ENCODE measurements around the gene CABLES1.
A peak's percentile ranks its signal among the peaks of the same experiment; 100 is the strongest.
"Not testable (repeated sequence)": the region's sequence is repeated elsewhere in the genome, so short reads cannot be mapped to it uniquely, and the experiment has no call there.

CABLES1 gene

DNA sequence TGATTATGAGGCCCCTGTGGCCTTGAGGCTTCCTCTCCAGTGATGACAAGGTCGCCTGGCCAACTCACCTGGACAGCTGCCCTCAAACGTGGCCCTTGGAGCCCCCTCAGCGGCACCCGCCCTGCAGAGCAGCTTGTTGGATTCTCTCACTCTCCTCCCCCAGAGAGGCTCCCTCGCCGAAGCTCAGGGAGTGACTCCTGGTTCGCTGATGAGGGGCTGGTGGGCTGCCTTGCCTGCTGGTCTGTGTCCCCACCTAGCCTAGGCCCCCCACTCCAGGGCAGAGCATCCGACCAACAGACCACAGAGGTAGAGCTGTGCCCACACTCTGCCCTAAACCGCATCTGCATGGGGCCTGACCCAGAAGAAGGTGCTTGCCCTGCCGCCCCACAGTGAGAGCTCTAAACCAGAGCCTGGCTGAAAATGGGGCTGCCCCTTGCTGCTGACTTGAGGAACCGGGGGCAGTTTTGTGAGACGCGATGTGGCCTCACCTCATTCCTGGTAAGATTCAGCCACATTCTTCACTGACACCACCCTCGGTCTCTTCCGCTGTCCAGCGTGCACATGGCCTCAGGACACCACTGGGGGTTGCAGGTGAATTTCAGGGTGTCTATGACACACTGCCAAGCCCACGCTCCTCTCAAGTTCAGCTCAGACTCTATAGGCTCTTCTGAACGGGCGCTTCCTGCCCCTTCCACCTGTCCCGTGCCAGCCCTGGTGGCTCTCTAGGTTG lies 131.6 kb downstream of the CABLES1 start:
- no peak for DNase-seq
- peaks cover 15% of the 10 kb centered on the region in 2 donors for H3K4me1 Mint-ChIP-seq (ENCODE audit: low read depth in 2 of 2)
- H3K27me3 Mint-ChIP-seq: no peaks in the 10 kb centered on the region
- no peaks in the 10 kb centered on the region for H3K36me3 Mint-ChIP-seq (ENCODE audit: insufficient read depth)
- peaks cover 9% of the 10 kb centered on the region in 2 donors for H3K9me3 Mint-ChIP-seq
- H3K27ac Mint-ChIP-seq: peak overlapping the region in 1 of 2 donors; percentile 79
- peak overlapping the region in 1 of 2 donors; percentile 4 for H3K4me3 Mint-ChIP-seq
- ATAC-seq (replicated peaks): no peak

GRCh38 chr18:23267447-23267776 lies 132.1 kb downstream of the CABLES1 start:
- peak overlapping the region in 1 of 2 donors; percentile 4 for H3K4me3 Mint-ChIP-seq
- peaks cover 9% of the 10 kb centered on the region in 2 donors for H3K9me3 Mint-ChIP-seq
- peak overlapping the region in 1 of 2 donors; percentile 79 for H3K27ac Mint-ChIP-seq
- no peaks in the 10 kb centered on the region for H3K36me3 Mint-ChIP-seq (ENCODE audit: insufficient read depth)
- ATAC-seq (replicated peaks) (no peak), DNase-seq (no peak)
- H3K27me3 Mint-ChIP-seq: no peaks in the 10 kb centered on the region
- peaks cover 15% of the 10 kb centered on the region in 2 donors for H3K4me1 Mint-ChIP-seq (ENCODE audit: low read depth in 2 of 2)

GRCh38 chr18:23268641-23269040 lies 133.4 kb downstream of the CABLES1 start:
- H3K36me3 Mint-ChIP-seq (ENCODE audit: insufficient read depth): no peaks in the 10 kb centered on the region
- H3K4me3 Mint-ChIP-seq: no peak overlapping the region
- H3K27ac Mint-ChIP-seq: peak overlapping the region in 1 of 2 donors; percentile 79
- peaks cover 15% of the 10 kb centered on the region in 2 donors for H3K4me1 Mint-ChIP-seq (ENCODE audit: low read depth in 2 of 2)
- DNase-seq (no peak), ATAC-seq (replicated peaks) (no peak)
- H3K9me3 Mint-ChIP-seq: peaks cover 9% of the 10 kb centered on the region in 2 donors
- H3K27me3 Mint-ChIP-seq: no peaks in the 10 kb centered on the region

DNA sequence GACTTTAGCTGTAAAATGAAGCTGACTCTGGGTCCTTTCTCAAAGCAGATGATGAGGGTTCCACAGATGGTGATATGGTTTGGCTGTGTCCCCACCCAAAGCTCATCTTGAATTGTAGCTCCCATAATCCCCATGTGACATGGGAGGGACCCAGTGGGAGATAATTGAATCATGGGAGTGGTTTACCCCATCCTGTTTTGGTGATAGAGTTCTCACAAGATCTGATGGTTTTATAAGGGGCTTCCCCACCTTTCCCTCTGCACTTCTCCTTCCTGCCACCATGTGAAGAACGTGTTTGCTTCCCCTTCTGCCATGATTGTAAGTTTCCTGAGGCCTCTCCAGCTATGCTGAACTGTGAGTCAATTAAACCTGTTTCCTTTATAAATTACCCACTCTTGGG lies 133.8 kb downstream of the CABLES1 start:
- ATAC-seq (replicated peaks): peak; percentile 63
- H3K27me3 Mint-ChIP-seq; H3K36me3 Mint-ChIP-seq (ENCODE audit: insufficient read depth); H3K9me3 Mint-ChIP-seq; H3K4me3 Mint-ChIP-seq; DNase-seq: not testable (repeated sequence)
- H3K4me1 Mint-ChIP-seq (ENCODE audit: low read depth in 2 of 2): peaks cover 15% of the 10 kb centered on the region in 2 donors
- peak overlapping the region in 1 of 2 donors; percentile 5 for H3K27ac Mint-ChIP-seq

DNA sequence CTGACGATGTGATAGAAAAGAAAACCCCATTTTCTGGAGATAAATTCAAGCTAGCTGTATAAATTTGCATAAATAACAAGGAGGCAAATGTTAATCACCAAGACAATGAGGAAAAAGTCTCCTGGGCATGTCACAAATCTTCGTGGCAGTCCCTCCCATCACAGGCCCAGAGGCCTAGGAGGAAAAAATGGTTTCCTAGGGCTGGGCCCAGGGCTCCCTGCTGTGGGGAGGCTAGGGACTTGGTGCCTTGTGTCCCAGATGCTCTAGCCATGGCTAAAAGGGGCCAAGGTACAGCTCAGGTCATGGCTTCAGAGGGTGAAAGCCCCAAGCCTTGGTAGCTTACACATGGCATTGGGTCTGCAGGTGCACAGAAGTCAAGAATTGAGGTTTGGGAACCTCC lies 134.6 kb downstream of the CABLES1 start:
- Mint-ChIP-seq H3K27me3 (no peaks in the 10 kb centered on the region), H3K9me3 (peaks cover 9% of the 10 kb centered on the region in 2 donors), H3K27ac (no peak overlapping the region), H3K4me3 (no peak overlapping the region), H3K36me3 (ENCODE audit: insufficient read depth) (no peaks in the 10 kb centered on the region), H3K4me1 (ENCODE audit: low read depth in 2 of 2) (peaks cover 15% of the 10 kb centered on the region in 2 donors)
- ATAC-seq (replicated peaks): no peak
- no peak for DNase-seq

DNA sequence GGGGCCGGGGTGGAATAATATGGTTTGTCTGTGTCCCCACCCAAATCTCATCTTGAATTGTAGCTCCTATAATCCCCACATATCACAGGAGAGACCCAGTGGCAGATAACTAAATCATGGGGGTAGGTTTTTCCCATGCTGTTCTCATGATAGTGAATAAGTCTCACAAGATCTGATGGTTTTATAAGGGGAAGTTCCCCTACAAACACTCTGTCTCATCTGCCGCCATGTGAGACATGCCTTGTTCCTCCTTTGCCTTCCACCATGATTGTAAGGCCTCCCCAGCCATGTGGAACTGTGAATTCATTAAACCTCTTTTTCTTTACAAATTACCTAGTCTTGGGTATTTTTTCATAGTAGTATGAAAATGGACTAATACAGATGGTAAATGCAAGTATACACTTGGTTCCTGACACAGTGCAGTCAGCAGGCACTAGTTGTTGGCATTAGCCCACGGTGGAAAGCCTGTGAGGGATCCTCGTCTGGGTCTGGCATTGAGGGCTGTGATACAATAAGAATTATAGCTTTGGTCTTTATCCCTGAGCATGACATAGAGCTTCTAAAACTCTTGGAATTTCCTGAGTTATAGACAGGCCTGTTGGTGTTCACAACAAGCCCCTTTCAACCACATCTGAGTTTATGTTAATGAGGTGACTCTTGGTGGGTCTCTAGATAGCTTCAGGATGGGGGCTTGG lies 135.8 kb downstream of the CABLES1 start:
- DNase-seq: no peak
- Mint-ChIP-seq H3K9me3 (peaks cover 9% of the 10 kb centered on the region in 2 donors), H3K27ac (no peak overlapping the region), H3K27me3 (no peaks in the 10 kb centered on the region), H3K36me3 (ENCODE audit: insufficient read depth) (no peaks in the 10 kb centered on the region), H3K4me3 (no peak overlapping the region), H3K4me1 (ENCODE audit: low read depth in 2 of 2) (peaks cover 15% of the 10 kb centered on the region in 2 donors)
- no peak for ATAC-seq (replicated peaks)

DNA sequence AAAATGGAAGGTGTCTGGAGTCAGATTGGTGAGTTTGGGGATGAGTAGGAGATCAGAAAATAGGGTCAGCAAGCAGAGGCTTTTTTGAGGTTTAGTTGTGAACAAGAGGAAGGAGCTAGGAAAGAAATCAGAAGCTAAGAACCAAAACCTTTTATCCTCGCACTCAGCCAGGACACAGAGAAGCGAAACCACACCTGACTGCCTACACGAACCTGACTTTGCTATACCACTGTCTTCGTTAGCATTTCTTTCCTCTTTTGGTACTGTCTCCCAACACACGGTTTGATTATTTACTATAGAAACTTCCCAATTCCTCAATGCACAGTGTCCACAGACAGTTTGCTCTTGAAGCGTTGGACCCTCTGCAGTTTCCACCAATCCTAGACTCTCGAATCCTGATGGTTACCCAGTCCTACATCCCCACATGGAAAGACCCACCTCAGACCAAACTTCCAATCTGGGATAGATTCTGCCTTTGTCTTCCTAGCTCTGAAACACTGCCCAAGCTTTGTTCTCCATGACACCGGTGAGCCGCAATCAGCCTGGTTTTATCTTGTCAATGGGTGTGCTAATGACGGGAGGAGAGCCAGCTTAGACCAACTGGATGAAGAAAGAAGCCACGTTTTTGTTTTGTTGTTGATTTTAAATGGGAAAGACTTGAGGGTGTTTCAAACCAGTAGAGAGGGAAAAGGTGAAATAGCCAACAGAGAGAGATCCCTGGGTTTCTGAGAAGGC lies 137.4 kb downstream of the CABLES1 start:
- peaks cover 9 to 14% of the 10 kb centered on the region in 2 donors for H3K9me3 Mint-ChIP-seq
- H3K36me3 Mint-ChIP-seq (ENCODE audit: insufficient read depth): no peaks in the 10 kb centered on the region
- DNase-seq (no peak), ATAC-seq (replicated peaks) (no peak)
- H3K27me3 Mint-ChIP-seq: no peaks in the 10 kb centered on the region
- H3K4me1 Mint-ChIP-seq (ENCODE audit: low read depth in 2 of 2): peaks cover 5 to 8% of the 10 kb centered on the region in 2 donors
- no peak overlapping the region for H3K4me3 Mint-ChIP-seq
- H3K27ac Mint-ChIP-seq: no peak overlapping the region

DNA sequence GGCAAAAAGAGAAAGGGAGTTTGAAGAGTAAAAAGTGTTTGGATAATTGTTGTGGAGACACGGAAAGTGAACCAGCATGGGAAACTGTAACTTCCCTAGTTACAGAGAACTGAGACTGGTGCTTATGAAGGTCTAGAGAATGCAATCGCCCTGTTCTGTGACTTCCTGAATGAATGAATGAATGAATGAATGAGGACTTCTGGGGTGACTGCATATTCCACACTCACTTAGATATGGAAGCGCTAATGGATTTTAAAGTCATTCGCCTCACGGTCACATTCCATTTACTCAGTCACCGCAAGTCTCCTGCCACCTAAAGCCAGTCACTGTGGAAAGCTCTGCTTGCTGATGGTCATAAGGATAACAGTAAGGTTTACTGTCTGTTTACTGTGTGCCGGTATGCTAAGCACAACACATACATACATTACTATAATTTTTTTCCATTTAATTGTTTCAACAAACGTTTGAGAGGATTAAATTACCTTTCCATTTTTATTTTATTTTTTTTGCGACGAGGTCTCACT lies 138.2 kb downstream of the CABLES1 start:
- H3K9me3 Mint-ChIP-seq: peaks cover 9 to 15% of the 10 kb centered on the region in 2 donors
- H3K36me3 Mint-ChIP-seq (ENCODE audit: insufficient read depth): no peaks in the 10 kb centered on the region
- no peak overlapping the region for H3K27ac Mint-ChIP-seq
- DNase-seq (no peak), ATAC-seq (replicated peaks) (no peak)
- peaks cover 0 to 5% of the 10 kb centered on the region in 2 donors for H3K4me1 Mint-ChIP-seq (ENCODE audit: low read depth in 2 of 2)
- no peaks in the 10 kb centered on the region for H3K27me3 Mint-ChIP-seq
- no peak overlapping the region for H3K4me3 Mint-ChIP-seq

GRCh38 chr18:23274638-23275482 lies 139.6 kb downstream of the CABLES1 start:
- ATAC-seq (replicated peaks): no peak
- Mint-ChIP-seq H3K4me1 (ENCODE audit: low read depth in 2 of 2) (no peaks in the 10 kb centered on the region), H3K36me3 (ENCODE audit: insufficient read depth) (no peaks in the 10 kb centered on the region), H3K4me3 (no peak overlapping the region), H3K9me3 (peaks cover under 1 to 9% of the 10 kb centered on the region in 2 donors), H3K27me3 (no peaks in the 10 kb centered on the region), H3K27ac (no peak overlapping the region)
- no peak for DNase-seq

DNA sequence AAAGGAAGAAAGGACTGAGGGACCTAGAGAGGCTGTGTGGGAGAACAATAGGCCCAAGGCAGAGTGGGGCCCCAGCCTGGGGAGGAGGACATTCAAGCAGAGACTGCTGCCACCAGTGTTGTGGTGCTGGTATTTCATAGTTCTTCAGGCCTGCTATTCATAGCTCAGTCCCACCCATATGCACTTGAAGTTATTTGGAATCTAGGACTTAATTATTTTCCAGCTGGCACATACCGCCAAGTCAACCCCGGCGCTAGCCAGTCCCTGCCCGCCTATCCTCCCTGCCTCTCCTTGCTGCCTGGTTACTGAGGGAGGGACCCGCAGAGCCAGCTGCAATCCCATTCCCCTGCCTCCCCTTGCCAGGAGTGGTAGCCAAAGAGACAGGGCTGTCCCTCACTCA lies 141.2 kb downstream of the CABLES1 start:
- H3K4me1 Mint-ChIP-seq (ENCODE audit: low read depth in 2 of 2): no peaks in the 10 kb centered on the region
- no peaks in the 10 kb centered on the region for H3K36me3 Mint-ChIP-seq (ENCODE audit: insufficient read depth)
- ATAC-seq (replicated peaks) (no peak), DNase-seq (no peak)
- H3K27me3 Mint-ChIP-seq: no peaks in the 10 kb centered on the region
- no peak overlapping the region for H3K4me3 Mint-ChIP-seq
- peaks cover 0 to 6% of the 10 kb centered on the region in 2 donors for H3K9me3 Mint-ChIP-seq
- no peak overlapping the region for H3K27ac Mint-ChIP-seq

DNA sequence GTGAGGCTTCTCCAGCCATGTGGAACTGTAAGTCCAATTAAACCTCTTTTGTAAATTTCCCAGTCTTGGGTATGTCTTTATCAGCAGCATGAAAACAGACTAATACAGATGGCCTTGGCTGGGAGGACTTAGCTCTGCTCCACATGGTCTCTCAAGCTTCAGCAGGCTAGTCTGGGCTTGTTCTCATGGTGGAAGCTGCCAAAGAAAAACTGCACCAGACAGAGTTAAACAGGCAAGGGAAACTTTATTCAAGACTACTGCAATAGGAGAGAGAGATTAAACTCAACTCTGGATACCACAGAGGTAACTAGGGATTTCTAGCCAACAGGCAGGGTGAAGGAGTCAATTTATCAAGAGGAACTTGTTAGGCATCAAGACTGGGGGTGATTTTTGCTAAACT lies 142.1 kb downstream of the CABLES1 start:
- Mint-ChIP-seq H3K4me3 (no peak overlapping the region), H3K36me3 (ENCODE audit: insufficient read depth) (no peaks in the 10 kb centered on the region), H3K9me3 (peaks cover 0 to 6% of the 10 kb centered on the region in 2 donors), H3K27ac (no peak overlapping the region), H3K27me3 (no peaks in the 10 kb centered on the region), H3K4me1 (ENCODE audit: low read depth in 2 of 2) (no peaks in the 10 kb centered on the region)
- DNase-seq (no peak), ATAC-seq (replicated peaks) (no peak)

GRCh38 chr18:23279931-23280330 lies 144.6 kb downstream of the CABLES1 start:
- no peak for ATAC-seq (replicated peaks)
- no peak overlapping the region for H3K27ac Mint-ChIP-seq

GRCh38 chr18:23280844-23281243 lies 145.6 kb downstream of the CABLES1 start:
- ATAC-seq (replicated peaks): no peak
- no peaks in the 10 kb centered on the region for H3K4me1 Mint-ChIP-seq (ENCODE audit: low read depth in 2 of 2)
- peaks cover 0 to 6% of the 10 kb centered on the region in 2 donors for H3K9me3 Mint-ChIP-seq
- H3K27me3 Mint-ChIP-seq: no peaks in the 10 kb centered on the region
- no peak overlapping the region for H3K27ac Mint-ChIP-seq
- no peak overlapping the region for H3K4me3 Mint-ChIP-seq
- no peak for DNase-seq
- no peaks in the 10 kb centered on the region for H3K36me3 Mint-ChIP-seq (ENCODE audit: insufficient read depth)

More at GRCh38 chr18:23279931-23280330, 144.6 kb downstream of the CABLES1 start:
- no peaks in the 10 kb centered on the region for H3K36me3 Mint-ChIP-seq (ENCODE audit: insufficient read depth)
- H3K9me3 Mint-ChIP-seq: peaks cover 0 to 6% of the 10 kb centered on the region in 2 donors
- H3K4me1 Mint-ChIP-seq (ENCODE audit: low read depth in 2 of 2): no peaks in the 10 kb centered on the region
- no peak overlapping the region for H3K4me3 Mint-ChIP-seq
- no peak for DNase-seq
- H3K27me3 Mint-ChIP-seq: no peaks in the 10 kb centered on the region

Measured in effector memory CD8-positive, alpha-beta T cell (primary cell).